ENCODE data around the gene ZNF32. TPM values are rescaled to one million over a fixed set of nuclear protein-coding genes. Genes with fewer than 3 reads are reported as not detected.

The ZNF32 gene
- total RNA-seq: 46.7 to 51.2 TPM (median 46.8 TPM) in 3 replicates

- H3K36me3 Mint-ChIP-seq: peaks cover 40% of the 10 kb centered on the region
- no peak for TF ChIP-seq CTCF (IDR thresholded peaks at IDR 0.05; ENCODE audit: unreplicated experiment)
- peak within 1 kb of the TSS; percentile 91 for H3K4me3 Mint-ChIP-seq
- H3K27me3 Mint-ChIP-seq (ENCODE audit: low read depth): no peaks in the 10 kb centered on the region
- peaks cover 13% of the 10 kb centered on the region for H3K4me1 Mint-ChIP-seq
- peak within 1 kb of the TSS; percentile 92 for H3K27ac Mint-ChIP-seq
- DNase-seq (ENCODE audit: low spot score in 2 of 2, unreplicated experiment in 2 of 2): peak; percentile 65 to 83
- peaks cover 31% of the 10 kb centered on the region for H3K9me3 Mint-ChIP-seq
Observed at GRCh38 chr10:43648398-43649184, at the start of gene ZNF32. TSS of gene ZNF32 (minus strand) at chr10:43648881. CDS start at chr10:43646133, 2,748 bp downstream.

- no peak overlapping the region for H3K4me3 Mint-ChIP-seq
- no peaks in the 10 kb centered on the region for H3K9me3 Mint-ChIP-seq
- no peak for TF ChIP-seq CTCF (IDR thresholded peaks at IDR 0.05; ENCODE audit: unreplicated experiment)
- H3K27ac Mint-ChIP-seq: no peak overlapping the region
- no peak for DNase-seq (ENCODE audit: low spot score in 2 of 2, unreplicated experiment in 2 of 2)
- H3K36me3 Mint-ChIP-seq: no peaks in the 10 kb centered on the region
- H3K4me1 Mint-ChIP-seq: peaks cover 11% of the 10 kb centered on the region
- H3K27me3 Mint-ChIP-seq (ENCODE audit: low read depth): peaks cover 18% of the 10 kb centered on the region
Observed at GRCh38 chr10:43698156-43698555, 49.5 kb upstream of the ZNF32 start.

GRCh38 chr10:43696909-43697483 is 48.3 kb upstream of the ZNF32 start:
- Mint-ChIP-seq H3K36me3 (no peaks in the 10 kb centered on the region), H3K9me3 (no peaks in the 10 kb centered on the region), H3K4me1 (peaks cover 11% of the 10 kb centered on the region), H3K4me3 (no peak overlapping the region), H3K27ac (no peak overlapping the region), H3K27me3 (ENCODE audit: low read depth) (peaks cover 29% of the 10 kb centered on the region)
- DNase-seq (ENCODE audit: low spot score in 2 of 2, unreplicated experiment in 2 of 2): no peak
- no peak for TF ChIP-seq CTCF (IDR thresholded peaks at IDR 0.05; ENCODE audit: unreplicated experiment)

- Mint-ChIP-seq H3K27ac (no peak overlapping the region), H3K36me3 (no peaks in the 10 kb centered on the region), H3K9me3 (no peaks in the 10 kb centered on the region), H3K4me3 (no peak overlapping the region), H3K4me1 (peaks cover 11% of the 10 kb centered on the region), H3K27me3 (ENCODE audit: low read depth) (peaks cover 41% of the 10 kb centered on the region)
- no peak for TF ChIP-seq CTCF (IDR thresholded peaks at IDR 0.05; ENCODE audit: unreplicated experiment)
- DNase-seq (ENCODE audit: low spot score in 2 of 2, unreplicated experiment in 2 of 2): no peak
Observed at GRCh38 chr10:43695730-43696129, 47.0 kb upstream of the ZNF32 start.

GRCh38 chr10:43695321-43695720 is 46.6 kb upstream of the ZNF32 start:
- no peaks in the 10 kb centered on the region for H3K36me3 Mint-ChIP-seq
- DNase-seq (ENCODE audit: low spot score in 2 of 2, unreplicated experiment in 2 of 2): no peak
- no peaks in the 10 kb centered on the region for H3K9me3 Mint-ChIP-seq
- H3K4me3 Mint-ChIP-seq: no peak overlapping the region
- peaks cover 42% of the 10 kb centered on the region for H3K27me3 Mint-ChIP-seq (ENCODE audit: low read depth)
- no peak for TF ChIP-seq CTCF (IDR thresholded peaks at IDR 0.05; ENCODE audit: unreplicated experiment)
- no peak overlapping the region for H3K27ac Mint-ChIP-seq
- H3K4me1 Mint-ChIP-seq: peaks cover 8% of the 10 kb centered on the region

All from mesothelial cell of epicardium (in vitro differentiated cells).